ENCODE results near the gene DNAH10. TPM values are rescaled to one million over a fixed set of nuclear protein-coding genes. Genes with fewer than 3 reads are reported as not detected.
A peak's percentile ranks its signal among the peaks of the same experiment; 100 is the strongest.

The DNAH10 gene
- total and polyA plus RNA-seq, 4 donors, result 0.03 to 1.0 TPM; not detected in 2

DNA sequence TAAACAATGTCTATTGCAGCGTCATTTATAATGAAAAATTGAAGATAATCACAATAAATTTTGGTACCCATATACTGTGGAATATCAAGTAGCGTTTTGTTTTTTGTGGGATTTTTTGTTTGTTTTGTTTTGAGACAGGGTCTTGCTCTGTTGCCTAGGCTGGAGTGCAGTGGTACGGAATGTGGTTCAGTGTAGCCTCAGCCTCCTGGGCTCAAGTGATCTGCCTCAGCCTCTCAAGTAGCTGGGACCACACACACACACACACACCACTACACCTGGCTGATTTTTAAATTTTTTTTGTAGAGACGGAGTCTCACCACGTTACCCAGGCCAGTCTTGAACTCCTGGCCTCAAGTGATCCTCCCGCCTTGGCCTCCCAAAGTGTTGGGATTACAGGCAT, 217.5 kb downstream of the DNAH10 start:
- ATAC-seq (ENCODE audit: low FRiP score) (no peak), DNase-seq (no peak)
- no peaks in the 10 kb centered on the region for H3K9me3 ChIP-seq (ENCODE audit: control insufficient read depth, low read length)
- WGBS, 2 donors, result 82 to 91% methylated on average over 6 of the region's 6 CpGs
- intact Hi-C loops (cut with DNase I), result no loop called here
- H3K36me3 ChIP-seq (ENCODE audit: control insufficient read depth in 1 of 2, insufficient read depth in 2 of 2, low read length in 1 of 2), result peaks cover 0 to 1% of the 10 kb centered on the region in 2 donors
- no peak overlapping the region for H3K4me3 ChIP-seq (ENCODE audit: low read length in 2 of 2)
- H3K27me3 ChIP-seq (ENCODE audit: control insufficient read depth in 1 of 2, insufficient read depth in 2 of 2, low read length in 1 of 2), result no peaks in the 10 kb centered on the region
- H3K27ac ChIP-seq (ENCODE audit: low read depth in 1 of 2, low read length in 2 of 2), result no peak overlapping the region
- no peaks in the 10 kb centered on the region for H3K4me1 ChIP-seq (ENCODE audit: control insufficient read depth in 1 of 2, insufficient read depth in 2 of 2, low read length in 2 of 2)

DNA sequence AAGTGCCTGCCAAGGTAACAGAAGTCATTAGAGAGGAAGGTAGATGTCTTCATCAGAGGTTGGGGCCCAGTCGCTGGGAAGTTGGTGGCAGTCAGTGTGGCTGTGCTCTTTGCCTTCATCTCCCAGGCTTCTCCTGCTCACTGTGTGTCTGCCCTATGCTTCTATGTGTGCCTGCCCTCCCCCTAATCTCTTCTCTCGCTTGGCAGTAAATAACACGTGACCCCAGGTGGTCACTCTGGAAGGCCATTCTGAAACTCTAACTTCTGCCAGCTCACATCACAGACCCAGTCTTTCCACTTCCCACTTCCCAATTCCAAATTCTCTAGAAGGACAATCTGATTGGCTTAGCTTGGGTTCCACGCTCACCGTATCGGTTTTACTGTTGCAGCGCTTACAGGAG, 220.2 kb downstream of the DNAH10 start:
- ATAC-seq (ENCODE audit: low FRiP score) (no peak), DNase-seq (no peak)
- no peak overlapping the region for H3K4me3 ChIP-seq (ENCODE audit: low read length in 2 of 2)
- intact Hi-C loops (cut with DNase I), result no loop called here
- H3K27ac ChIP-seq (ENCODE audit: low read depth in 1 of 2, low read length in 2 of 2), result no peak overlapping the region
- 77 to 83% methylated on average over 7 of the region's 7 CpGs for WGBS, 2 donors
- H3K9me3 ChIP-seq (ENCODE audit: control insufficient read depth, low read length), result no peaks in the 10 kb centered on the region
- no peaks in the 10 kb centered on the region for H3K36me3 ChIP-seq (ENCODE audit: control insufficient read depth in 1 of 2, insufficient read depth in 2 of 2, low read length in 1 of 2)
- H3K4me1 ChIP-seq (ENCODE audit: control insufficient read depth in 1 of 2, insufficient read depth in 2 of 2, low read length in 2 of 2), result no peaks in the 10 kb centered on the region
- no peaks in the 10 kb centered on the region for H3K27me3 ChIP-seq (ENCODE audit: control insufficient read depth in 1 of 2, insufficient read depth in 2 of 2, low read length in 1 of 2)

DNA sequence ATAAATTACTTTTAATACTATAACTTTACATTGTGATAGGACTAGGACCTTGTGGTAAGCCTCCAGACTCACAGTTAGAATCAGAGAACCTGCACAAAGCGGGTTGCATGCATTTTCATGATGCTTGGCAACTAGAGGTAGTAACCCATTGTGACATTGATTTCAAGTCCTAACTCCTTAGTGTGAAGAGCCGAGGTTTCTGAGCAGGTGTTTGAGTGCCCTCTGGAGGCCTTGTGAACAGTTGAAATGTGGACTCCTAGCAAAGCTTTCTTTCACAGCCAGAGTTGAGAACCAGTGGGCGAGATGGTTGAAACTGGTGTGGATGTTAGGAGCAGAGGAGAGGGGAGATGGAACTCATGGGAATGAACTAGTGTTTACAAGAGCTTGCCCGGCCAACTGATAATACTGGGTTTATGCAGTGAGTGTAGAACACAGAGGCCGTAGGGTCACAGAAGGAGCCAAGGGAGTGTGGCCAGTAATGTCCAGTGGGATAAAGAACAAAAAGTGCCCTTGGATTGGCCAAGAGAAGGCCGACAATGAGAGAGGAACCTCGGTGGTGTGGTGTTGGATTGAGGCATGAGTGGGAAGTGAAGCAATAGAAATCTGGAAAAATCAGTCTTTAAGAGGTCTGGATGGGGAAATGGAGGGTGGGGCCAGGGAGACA, 221.9 kb downstream of the DNAH10 start:
- no peak for DNase-seq
- H3K4me1 ChIP-seq (ENCODE audit: control insufficient read depth in 1 of 2, insufficient read depth in 2 of 2, low read length in 2 of 2), result no peaks in the 10 kb centered on the region
- no peaks in the 10 kb centered on the region for H3K27me3 ChIP-seq (ENCODE audit: control insufficient read depth in 1 of 2, insufficient read depth in 2 of 2, low read length in 1 of 2)
- no peaks in the 10 kb centered on the region for H3K9me3 ChIP-seq (ENCODE audit: control insufficient read depth, low read length)
- WGBS, 2 donors, result 48 to 49% methylated on average over 7 of the region's 7 CpGs
- H3K36me3 ChIP-seq (ENCODE audit: control insufficient read depth in 1 of 2, insufficient read depth in 2 of 2, low read length in 1 of 2), result no peaks in the 10 kb centered on the region
- H3K4me3 ChIP-seq (ENCODE audit: low read length in 2 of 2), result no peak overlapping the region
- H3K27ac ChIP-seq (ENCODE audit: low read depth in 1 of 2, low read length in 2 of 2), result no peak overlapping the region
- peak; percentile 67 for ATAC-seq (ENCODE audit: low FRiP score)
- intact Hi-C loops (cut with DNase I), result loop anchor here in 1 of 2 donors (2.0 kb wide), 1 partner anchor 79 kb away; no protein-coding TSS in a partner anchor

DNA sequence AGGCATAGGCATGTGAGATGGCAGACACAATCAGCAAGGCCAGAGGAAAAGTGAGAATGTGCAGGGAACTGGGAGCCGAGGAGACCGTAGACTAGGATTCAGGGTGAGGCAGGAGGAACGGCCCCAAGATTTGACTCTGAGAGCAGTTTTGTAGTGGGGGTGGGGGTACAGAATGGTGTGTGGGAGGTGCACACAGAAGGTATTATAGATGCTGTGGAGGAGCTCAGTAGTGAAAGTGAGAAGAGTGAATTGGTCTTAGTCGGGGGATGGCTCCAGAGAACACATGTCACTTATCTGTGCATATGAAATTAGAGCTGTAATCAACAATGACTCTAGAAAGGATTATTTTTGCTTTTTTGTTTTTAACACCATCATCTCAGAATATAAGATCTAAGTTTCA, 222.8 kb downstream of the DNAH10 start:
- 84 to 86% methylated on average over 4 of the region's 4 CpGs for WGBS, 2 donors
- ATAC-seq (ENCODE audit: low FRiP score), result no peak
- Histone ChIP-seq H3K9me3 (ENCODE audit: control insufficient read depth, low read length) (no peaks in the 10 kb centered on the region), H3K4me1 (ENCODE audit: control insufficient read depth in 1 of 2, insufficient read depth in 2 of 2, low read length in 2 of 2) (no peaks in the 10 kb centered on the region), H3K27me3 (ENCODE audit: control insufficient read depth in 1 of 2, insufficient read depth in 2 of 2, low read length in 1 of 2) (no peaks in the 10 kb centered on the region), H3K27ac (ENCODE audit: low read depth in 1 of 2, low read length in 2 of 2) (no peak overlapping the region), H3K4me3 (ENCODE audit: low read length in 2 of 2) (no peak overlapping the region), H3K36me3 (ENCODE audit: control insufficient read depth in 1 of 2, insufficient read depth in 2 of 2, low read length in 1 of 2) (no peaks in the 10 kb centered on the region)
- intact Hi-C loops (cut with DNase I), result loop anchor here in 1 of 2 donors (2.0 kb wide), 1 partner anchor 80 kb away; no protein-coding TSS in a partner anchor
- DNase-seq, result no peak

Other genes with a start within 250 kb of the DNAH10 start
- gene RILPL1, start 228.6 kb upstream of the DNAH10 start, total RNA-seq, result 10 to 100 TPM; 28.8 to 33.3 TPM
- 10 to 100 TPM; 18.4 to 50.4 TPM for gene RILPL1, start 228.6 kb upstream of the DNAH10 start, polyA plus RNA-seq
- gene TMED2, start 177.7 kb upstream of the DNAH10 start, total RNA-seq, result 100 to 1,000 TPM; 160 to 193 TPM
- gene TMED2, start 177.7 kb upstream of the DNAH10 start, polyA plus RNA-seq, result 100 to 1,000 TPM; 116 to 168 TPM
- gene DDX55, start 160.2 kb upstream of the DNAH10 start, total RNA-seq, result 10 to 100 TPM; 13.6 to 18.0 TPM
- 10 to 100 TPM in 1 of 2 donors, 1 to 10 TPM in 1; 7.6 to 15.5 TPM for gene DDX55, start 160.2 kb upstream of the DNAH10 start, polyA plus RNA-seq
- 10 to 100 TPM; 34.9 to 39.7 TPM for gene EIF2B1, start 128.6 kb upstream of the DNAH10 start, total RNA-seq
- 10 to 100 TPM; 18.5 to 43.6 TPM for gene EIF2B1, start 128.6 kb upstream of the DNAH10 start, polyA plus RNA-seq
- gene GTF2H3, start 128.5 kb upstream of the DNAH10 start, total RNA-seq, result 10 to 100 TPM; 16.2 to 18.1 TPM
- gene GTF2H3, start 128.5 kb upstream of the DNAH10 start, polyA plus RNA-seq, result 10 to 100 TPM in 1 of 2 donors, 1 to 10 TPM in 1; 8.5 to 11.4 TPM
- 10 to 100 TPM in 1 of 2 donors, 1 to 10 TPM in 1; 6.1 to 10.3 TPM for gene TCTN2, start 91.2 kb upstream of the DNAH10 start, total RNA-seq
- 1 to 10 TPM; 2.3 to 9.0 TPM for gene TCTN2, start 91.2 kb upstream of the DNAH10 start, polyA plus RNA-seq
- gene ATP6V0A2, start 49.9 kb upstream of the DNAH10 start, total RNA-seq, result 10 to 100 TPM; 26.0 to 30.4 TPM
- 1 to 10 TPM; 2.9 to 8.3 TPM for gene ATP6V0A2, start 49.9 kb upstream of the DNAH10 start, polyA plus RNA-seq
- gene CCDC92, start 210.5 kb downstream of the DNAH10 start, total RNA-seq, result 10 to 100 TPM; 46.3 to 70.8 TPM
- 10 to 100 TPM; 52.6 to 66.3 TPM for gene CCDC92, start 210.5 kb downstream of the DNAH10 start, polyA plus RNA-seq
- 10 to 100 TPM; 57.7 to 59.3 TPM for gene ZNF664, start 210.9 kb downstream of the DNAH10 start, total RNA-seq
- 10 to 100 TPM; 36.1 to 68.2 TPM for gene ZNF664, start 210.9 kb downstream of the DNAH10 start, polyA plus RNA-seq

All from aorta (tissue), 5 donors.